ENCODE measurements around the gene ZNF616. TPM values are rescaled to one million over a fixed set of nuclear protein-coding genes. Genes with fewer than 3 reads are reported as not detected.

The ZNF616 gene
- total and polyA plus RNA-seq, 2 donors (not counting 1 experiment from before 2014, with no cell fraction given), result 6.8 to 12.4 TPM

- no peaks in the 10 kb centered on the region for H3K27me3 ChIP-seq (ENCODE audit: control insufficient read depth, insufficient read depth, low read length)
- no peaks in the 10 kb centered on the region for H4K20me1 ChIP-seq (ENCODE audit: control insufficient read depth, extremely low read depth, insufficient read depth, low read length)
- H3K4me3 ChIP-seq (replicated peaks in 1 of 4; ENCODE audit: control extremely low read depth in 1 of 4, insufficient read depth in 1 of 4, low read depth in 3 of 4, low read length in 4 of 4), result peak overlapping the region; percentile 68 to 99 (median 93)
- no peak for DNase-seq (ENCODE audit: low read depth in 2 of 2)
- no peaks in the 10 kb centered on the region for H3K79me2 ChIP-seq (ENCODE audit: control insufficient read depth, insufficient read depth, low read length)
- H3K36me3 ChIP-seq (ENCODE audit: control insufficient read depth, insufficient read depth, low read length), result no peaks in the 10 kb centered on the region
- peak overlapping the region; percentile 94 for H2AFZ ChIP-seq (ENCODE audit: low read length)
- H3K9ac ChIP-seq (ENCODE audit: insufficient read depth, low read length), result peak overlapping the region; percentile 30
- H3K9me3 ChIP-seq (ENCODE audit: control insufficient read depth, insufficient read depth, low read depth, low read length), result no peaks in the 10 kb centered on the region
- peak overlapping the region; percentile 18 for H3K4me2 ChIP-seq (ENCODE audit: extremely low read depth, insufficient read depth, low read length)
- no peak for TF ChIP-seq EZH2 (IDR thresholded peaks at IDR 0.05; ENCODE audit: low read length, missing control alignments)
- TF ChIP-seq CTCF (conservative IDR thresholded peaks at IDR 0.05 in 1 of 2, IDR thresholded peaks at IDR 0.05 in 1 of 2; ENCODE audit: low read depth in 1 of 2, low read length in 2 of 2), result no peak
- peaks cover 2% of the 10 kb centered on the region for H3K4me1 ChIP-seq (ENCODE audit: control insufficient read depth, extremely low read depth, insufficient read depth, low read length)
- H3K27ac ChIP-seq (ENCODE audit: insufficient read depth, low read length), result peak overlapping the region; percentile 60
Observed at GRCh38 chr19:52170863-52171320, 31.2 kb upstream of the ZNF616 start.

GRCh38 chr19:52170304-52170703 lies 30.6 kb upstream of the ZNF616 start:
- Histone ChIP-seq H3K27ac (ENCODE audit: insufficient read depth, low read length) (no peak overlapping the region), H3K9ac (ENCODE audit: insufficient read depth, low read length) (peak overlapping the region; percentile 30)
- DNase-seq (ENCODE audit: low read depth in 2 of 2), result no peak

More at GRCh38 chr19:52170304-52170703, 30.6 kb upstream of the ZNF616 start:
- H3K36me3 ChIP-seq (ENCODE audit: control insufficient read depth, insufficient read depth, low read length), result no peaks in the 10 kb centered on the region
- peak overlapping the region; percentile 94 for H2AFZ ChIP-seq (ENCODE audit: low read length)
- H3K9me3 ChIP-seq (ENCODE audit: control insufficient read depth, insufficient read depth, low read depth, low read length), result no peaks in the 10 kb centered on the region
- no peaks in the 10 kb centered on the region for H3K79me2 ChIP-seq (ENCODE audit: control insufficient read depth, insufficient read depth, low read length)
- peaks cover 2% of the 10 kb centered on the region for H3K4me1 ChIP-seq (ENCODE audit: control insufficient read depth, extremely low read depth, insufficient read depth, low read length)
- no peaks in the 10 kb centered on the region for H4K20me1 ChIP-seq (ENCODE audit: control insufficient read depth, extremely low read depth, insufficient read depth, low read length)
- TF ChIP-seq EZH2 (IDR thresholded peaks at IDR 0.05; ENCODE audit: low read length, missing control alignments), result no peak
- no peak for TF ChIP-seq CTCF (conservative IDR thresholded peaks at IDR 0.05 in 1 of 2, IDR thresholded peaks at IDR 0.05 in 1 of 2; ENCODE audit: low read depth in 1 of 2, low read length in 2 of 2)
- H3K4me3 ChIP-seq (replicated peaks in 1 of 4; ENCODE audit: control extremely low read depth in 1 of 4, insufficient read depth in 1 of 4, low read depth in 3 of 4, low read length in 4 of 4), result peak overlapping the region; percentile 68 to 99 (median 93)
- H3K27me3 ChIP-seq (ENCODE audit: control insufficient read depth, insufficient read depth, low read length), result no peaks in the 10 kb centered on the region
- peak overlapping the region; percentile 18 for H3K4me2 ChIP-seq (ENCODE audit: extremely low read depth, insufficient read depth, low read length)

Data from fibroblast of lung (primary cell).